Coronary artery (tissue), 2 donors: ENCODE measurements around the gene GRIP1.

ENCODE experiments used
- DNase-seq: peaks from one replicate; pipeline ENCODE4 v3.0.0-alpha.2; 2017; ENCODE audit warnings: low spot score
- H3K27ac ChIP-seq, 2 donors: fragments of 200-600 bp; sonication (generic); one replicate each; pipeline ENCODE4 v1.5.1; 2016 to 2019
- H3K4me3 ChIP-seq: fragments of 200-600 bp; sonication (generic); 2 replicates; pipeline ENCODE4 v1.5.1; 2016; ENCODE audit warnings: mild to moderate bottlenecking, moderate library complexity
- CTCF ChIP-seq: fragments of 200-600 bp; sonication (generic); IDR thresholded peaks from one replicate; pipeline ENCODE4 v1.5.1; 2019; ENCODE audit warnings: antibody characterized with exemption

Gene GRIP1

GRCh38 chr12:66482351-66483203 is 196.3 kb downstream of the GRIP1 start:
- no peak for TF ChIP-seq CTCF
- no peak for DNase-seq
- no peak overlapping the region for H3K4me3 ChIP-seq
- no peak overlapping the region for H3K27ac ChIP-seq

DNA sequence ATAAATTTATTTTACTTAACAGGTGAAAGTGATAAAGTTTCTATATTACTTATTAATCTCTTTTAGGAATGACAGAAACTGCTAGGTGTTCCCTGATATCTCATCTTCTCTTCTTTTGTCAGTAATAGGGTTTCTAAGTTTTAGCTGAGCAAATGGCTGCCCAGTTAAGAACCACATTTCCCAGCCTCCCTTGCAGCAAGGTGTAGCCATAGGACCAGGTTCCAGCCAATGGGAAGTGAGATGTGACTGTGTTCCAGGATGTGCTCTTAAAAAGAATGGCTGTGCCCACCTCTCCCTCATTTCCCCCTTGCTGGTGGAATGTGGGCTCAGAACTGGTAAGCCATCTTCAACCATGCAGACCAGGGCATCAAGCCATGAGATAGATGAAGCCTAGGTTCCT is 210.9 kb downstream of the GRIP1 start:
- no peak for TF ChIP-seq CTCF
- no peak overlapping the region for H3K27ac ChIP-seq

DNA sequence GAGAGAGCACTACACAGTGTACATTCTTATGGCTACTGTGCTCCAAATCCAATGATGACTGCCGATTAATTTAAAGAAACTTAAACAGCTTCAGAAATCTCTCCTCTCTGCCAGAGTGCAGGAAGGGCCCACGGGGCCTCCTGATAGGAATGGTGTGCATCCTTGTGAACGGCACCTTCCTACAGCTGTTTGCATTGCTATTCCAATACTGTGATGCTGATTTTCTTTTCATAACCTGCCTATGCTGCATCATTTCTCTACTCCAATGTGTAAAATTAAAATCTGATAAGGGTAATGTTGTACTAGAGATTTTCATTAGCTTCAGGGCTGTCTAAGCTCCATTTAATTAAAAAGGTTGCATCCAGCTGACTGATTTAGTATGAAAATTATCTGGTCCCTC is 217.5 kb downstream of the GRIP1 start:
- Histone ChIP-seq H3K27ac (no peak overlapping the region), H3K4me3 (no peak overlapping the region)
- TF ChIP-seq CTCF = no peak
- DNase-seq = no peak

More for the DNA sequence above, 210.9 kb downstream of the GRIP1 start:
- no peak overlapping the region for H3K4me3 ChIP-seq
- no peak for DNase-seq

- DNase-seq = no peak
- Histone ChIP-seq H3K27ac (no peak overlapping the region), H3K4me3 (no peak overlapping the region)
- no peak for TF ChIP-seq CTCF
Observed at GRCh38 chr12:66459944-66460482, 218.9 kb downstream of the GRIP1 start.

GRCh38 chr12:66456612-66457011 is 222.3 kb downstream of the GRIP1 start:
- no peak overlapping the region for H3K4me3 ChIP-seq

DNA sequence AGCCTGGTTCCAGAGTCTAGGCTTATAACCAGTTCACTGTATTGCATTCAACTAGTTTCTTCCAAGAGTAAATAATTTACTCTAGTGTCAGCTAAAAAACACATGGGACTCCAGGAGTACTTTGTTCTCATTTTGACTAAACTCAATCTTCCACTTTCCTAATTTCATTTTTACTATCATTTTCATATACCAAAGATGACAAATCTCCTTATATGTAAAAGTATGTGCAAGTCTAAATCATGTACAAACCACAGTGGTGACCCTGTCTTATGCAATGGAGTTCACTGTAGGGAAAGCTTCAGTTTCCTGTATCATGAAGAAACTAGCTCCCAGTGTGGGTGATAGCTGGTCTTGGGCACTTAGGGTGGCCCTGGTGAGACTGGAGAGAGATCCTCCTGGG is 225.0 kb downstream of the GRIP1 start:
- DNase-seq = no peak
- TF ChIP-seq CTCF = no peak
- Histone ChIP-seq H3K4me3 (no peak overlapping the region), H3K27ac (no peak overlapping the region)

More at GRCh38 chr12:66456612-66457011, 222.3 kb downstream of the GRIP1 start:
- TF ChIP-seq CTCF = no peak
- H3K27ac ChIP-seq = no peak overlapping the region
- DNase-seq = no peak

DNA sequence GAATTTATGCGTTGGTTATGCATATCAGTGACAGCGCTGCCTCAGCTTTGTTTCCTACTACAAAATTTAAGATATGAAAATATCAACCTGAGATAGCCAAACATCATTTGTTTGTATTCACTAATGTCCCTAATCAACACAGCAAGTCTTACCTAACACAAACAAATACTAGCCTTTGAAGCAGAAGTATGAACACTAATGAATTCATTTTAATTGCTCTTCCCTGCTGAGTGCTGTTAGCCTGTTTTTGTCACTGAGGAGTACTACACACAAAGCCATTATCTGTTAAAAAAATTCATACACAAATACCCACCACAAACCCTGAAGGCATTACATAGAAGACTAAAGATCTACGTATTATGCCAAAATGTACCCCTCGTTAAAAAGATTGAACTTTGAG is 225.8 kb downstream of the GRIP1 start:
- H3K4me3 ChIP-seq = no peak overlapping the region
- TF ChIP-seq CTCF = no peak
- no peak overlapping the region for H3K27ac ChIP-seq
- no peak for DNase-seq
